ENCODE results near the gene FAM114A1. TPM values are rescaled to one million over a fixed set of nuclear protein-coding genes. Genes with fewer than 3 reads are reported as not detected.

The FAM114A1 gene
- total and polyA plus RNA-seq, 2 of the 4 experiments (the other 2 are of a cell fraction): 135 to 649 TPM

GRCh38 chr4:38904682-38905081 lies 37.1 kb downstream of the FAM114A1 start:
- no peak overlapping the region for H3K23ac ChIP-seq (ENCODE audit: low read depth, low read length)
- no TSS peak for BruUV-seq (replicated peaks)
- H3K4me2 ChIP-seq (ENCODE audit: low read depth, low read length): no peak overlapping the region
- H3K18ac ChIP-seq (ENCODE audit: low read depth, low read length): no peak overlapping the region
- no CpG with 5 or more reads among the region's 3 CpGs for WGBS, 2 experiments (ENCODE audit: extremely low coverage in 2 of 2, insufficient read length in 1 of 2)
- H4K91ac ChIP-seq (ENCODE audit: insufficient read depth, low read depth, low read length): no peak overlapping the region
- CTCF ChIA-PET: no interaction called here
- no peak for TF ChIP-seq MXI1 (IDR thresholded peaks at IDR 0.05; ENCODE audit: borderline replicate concordance, low read depth, low read length)
- TF ChIP-seq NFE2L2 (IDR thresholded peaks at IDR 0.05; ENCODE audit: low read depth, low read length): no peak
- TF ChIP-seq FOS (IDR thresholded peaks at IDR 0.05; ENCODE audit: low read depth, low read length): no peak
- TF ChIP-seq, protein P1, sequence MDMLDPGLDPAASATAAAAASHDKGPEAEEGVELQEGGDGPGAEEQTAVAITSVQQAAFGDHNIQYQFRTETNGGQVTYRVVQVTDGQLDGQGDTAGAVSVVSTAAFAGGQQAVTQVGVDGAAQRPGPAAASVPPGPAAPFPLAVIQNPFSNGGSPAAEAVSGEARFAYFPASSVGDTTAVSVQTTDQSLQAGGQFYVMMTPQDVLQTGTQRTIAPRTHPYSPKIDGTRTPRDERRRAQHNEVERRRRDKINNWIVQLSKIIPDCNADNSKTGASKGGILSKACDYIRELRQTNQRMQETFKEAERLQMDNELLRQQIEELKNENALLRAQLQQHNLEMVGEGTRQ (IDR thresholded peaks at IDR 0.05; ENCODE audit: low read depth, low read length): no peak
- TF ChIP-seq RCOR1 (IDR thresholded peaks at IDR 0.05; ENCODE audit: insufficient replicate concordance, low read length): no peak
- no peak for TF ChIP-seq ELK1 (IDR thresholded peaks at IDR 0.05; ENCODE audit: borderline replicate concordance, low read depth, low read length)
- TF ChIP-seq CEBPB (IDR thresholded peaks at IDR 0.05; ENCODE audit: low read depth, low read length): no peak
- TF ChIP-seq MAZ (IDR thresholded peaks at IDR 0.05; ENCODE audit: borderline replicate concordance, low read depth, low read length): no peak
- no peak for TF ChIP-seq MAFK (IDR thresholded peaks at IDR 0.05; ENCODE audit: low read depth, low read length)
- no peak for TF ChIP-seq POLR2A (IDR thresholded peaks at IDR 0.05; ENCODE audit: low read depth, low read length)
- TF ChIP-seq RAD21 (IDR thresholded peaks at IDR 0.05; ENCODE audit: low read length): no peak
- TF ChIP-seq SMC3 (IDR thresholded peaks at IDR 0.05; ENCODE audit: low read depth, low read length): no peak
- TF ChIP-seq CHD1 (IDR thresholded peaks at IDR 0.05; ENCODE audit: low read depth, low read length): no peak
- TF ChIP-seq, protein P2, sequence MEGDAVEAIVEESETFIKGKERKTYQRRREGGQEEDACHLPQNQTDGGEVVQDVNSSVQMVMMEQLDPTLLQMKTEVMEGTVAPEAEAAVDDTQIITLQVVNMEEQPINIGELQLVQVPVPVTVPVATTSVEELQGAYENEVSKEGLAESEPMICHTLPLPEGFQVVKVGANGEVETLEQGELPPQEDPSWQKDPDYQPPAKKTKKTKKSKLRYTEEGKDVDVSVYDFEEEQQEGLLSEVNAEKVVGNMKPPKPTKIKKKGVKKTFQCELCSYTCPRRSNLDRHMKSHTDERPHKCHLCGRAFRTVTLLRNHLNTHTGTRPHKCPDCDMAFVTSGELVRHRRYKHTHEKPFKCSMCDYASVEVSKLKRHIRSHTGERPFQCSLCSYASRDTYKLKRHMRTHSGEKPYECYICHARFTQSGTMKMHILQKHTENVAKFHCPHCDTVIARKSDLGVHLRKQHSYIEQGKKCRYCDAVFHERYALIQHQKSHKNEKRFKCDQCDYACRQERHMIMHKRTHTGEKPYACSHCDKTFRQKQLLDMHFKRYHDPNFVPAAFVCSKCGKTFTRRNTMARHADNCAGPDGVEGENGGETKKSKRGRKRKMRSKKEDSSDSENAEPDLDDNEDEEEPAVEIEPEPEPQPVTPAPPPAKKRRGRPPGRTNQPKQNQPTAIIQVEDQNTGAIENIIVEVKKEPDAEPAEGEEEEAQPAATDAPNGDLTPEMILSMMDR (conservative IDR thresholded peaks at IDR 0.05; ENCODE audit: low read depth, low read length): no peak
- TF ChIP-seq RFX5 (IDR thresholded peaks at IDR 0.05; ENCODE audit: low read depth, low read length): no peak
- TF ChIP-seq BHLHE40 (IDR thresholded peaks at IDR 0.05; ENCODE audit: low read depth, low read length): no peak
- H2BK20ac ChIP-seq (ENCODE audit: low read depth, low read length): no peak overlapping the region
- intact Hi-C loops (cut with micrococcal nuclease): no loop called here
- 0 out of 2 replicates have a peak, but pooled peaks cover 6% of the 10 kb centered on the region for H3K9me1 ChIP-seq (ENCODE audit: insufficient read depth, low read length)
- no peaks in the 10 kb centered on the region for H3K9me3 ChIP-seq (ENCODE audit: control insufficient read depth, insufficient read depth, low read length)
- H4K8ac ChIP-seq (ENCODE audit: low read depth in 2 of 2, low read length in 2 of 2): no peak overlapping the region
- POLR2A ChIA-PET (ENCODE audit: unreplicated experiment): no interaction called here
- no peaks in the 10 kb centered on the region for H3K27me3 ChIP-seq (ENCODE audit: control insufficient read depth, insufficient read depth, low read length)
- H2BK120ac ChIP-seq (ENCODE audit: low read depth, low read length): no peak overlapping the region
- dilution Hi-C loops (cut with HindIII; ENCODE audit: low sequenced_read_pairs, unreplicated experiment): no loop called here
- ATAC-seq (ENCODE audit: low read depth) (no peak), DNase-seq (no peak)
- H3K4me1 ChIP-seq (ENCODE audit: control insufficient read depth, insufficient read depth, low read length): 0 out of 2 replicates have a peak, but pooled peaks cover 2% of the 10 kb centered on the region
- no peak overlapping the region for H2BK15ac ChIP-seq (ENCODE audit: low read depth, low read length)
- no peak overlapping the region for H3K14ac ChIP-seq (replicated peaks; ENCODE audit: low read depth, low read length)
- H3K56ac ChIP-seq (ENCODE audit: extremely low read depth, insufficient read depth, low read length): no peak overlapping the region
- no peak overlapping the region for H2AK9ac ChIP-seq (replicated peaks; ENCODE audit: low read depth, low read length, poor library complexity)
- H3K9ac ChIP-seq (ENCODE audit: low read depth, low read length): no peak overlapping the region
- H3K4ac ChIP-seq (ENCODE audit: low read depth, low read length): no peak overlapping the region
- no peak overlapping the region for H2AFZ ChIP-seq (replicated peaks; ENCODE audit: low read length, poor library complexity)
- H4K20me1 ChIP-seq (ENCODE audit: insufficient read depth, low read length): 0 out of 2 replicates have a peak, but pooled peaks cover 4% of the 10 kb centered on the region
- no peak overlapping the region for H3K27ac ChIP-seq (ENCODE audit: insufficient read depth, low read length)
- no peak overlapping the region for H3K4me3 ChIP-seq (ENCODE audit: insufficient read depth, low read depth, low read length)
- peaks cover 50% of the 10 kb centered on the region for H3K36me3 ChIP-seq (ENCODE audit: control insufficient read depth, insufficient read depth, low read length)
- H4K5ac ChIP-seq (ENCODE audit: low read depth, low read length): no peak overlapping the region
- H2AK5ac ChIP-seq (ENCODE audit: low read depth, low read length): no peak overlapping the region
- no peak overlapping the region for H2BK5ac ChIP-seq (ENCODE audit: low read depth, low read length, poor library complexity, severe bottlenecking)
- in situ Hi-C loops (cut with MboI; ENCODE audit: low sequenced_read_pairs): no loop called here
- H3K79me1 ChIP-seq (ENCODE audit: low read depth in 1 of 2, low read length in 2 of 2): peaks cover 45 to 65% of the 10 kb centered on the region in 2 experiments
